Prostate gland (tissue), 2 donors: ENCODE data around the gene LMBR1. TPM values are rescaled to one million over a fixed set of nuclear protein-coding genes. Genes with fewer than 3 reads are reported as not detected.

ENCODE experiments used
- DNase-seq: peaks from one replicate; pipeline ENCODE4 v3.0.0-alpha.2; 2019; ENCODE audit warnings: low spot score
- H3K27ac ChIP-seq, 2 donors: fragments of 200-600 bp; sonication (generic); 2 replicates each; pipeline ENCODE4 v1.5.1; 2017 to 2019
- H3K27me3 ChIP-seq: fragments of 200-600 bp; sonication (generic); replicated peaks from 2 replicates; pipeline ENCODE4 v1.5.1; 2019; ENCODE audit not compliant: insufficient read depth
- H3K36me3 ChIP-seq, 2 donors: fragments of 200-600 bp; sonication (generic); 1 replicate in 1 of 2; 2 replicates in 1 of 2; pipeline versions ENCODE4 v1.5.1 to v1.8.1; 2017 to 2019
- H3K4me1 ChIP-seq: fragments of 200-600 bp; sonication (generic); replicated peaks from 2 replicates; pipeline ENCODE4 v1.5.1; 2019
- H3K4me3 ChIP-seq, 2 donors: fragments of 200-600 bp; sonication (generic); 2 replicates each; pipeline ENCODE4 v1.5.1; 2017 to 2019
- H3K9me3 ChIP-seq: fragments of 200-600 bp; sonication (generic); 2 replicates; pipeline ENCODE4 v1.5.1; 2017
- POLR2A ChIP-seq: fragments of 450-650 bp; IDR thresholded peaks from one replicate; pipeline ENCODE4 v1.6.1; 2016; ENCODE audit warnings: antibody characterized with exemption, mild to moderate bottlenecking
- POLR2AphosphoS5 ChIP-seq: sonication (generic); formaldehyde crosslinking; IDR thresholded peaks from one replicate; pipeline ENCODE4 v1.6.1; 2017; ENCODE audit warnings: antibody characterized with exemption
- WGBS: methylation state at CpG from one replicate; pipeline ENCODE4 v1.1.5; 2018; 5-methylcytosine and 5-hydroxymethylcytosine counted together
- intact Hi-C: fragments of 100-400 bp; cut with DNase I; formaldehyde crosslinking; loops from one replicate; pipeline ENCODE4 v1.14.2; 2022
- total RNA-seq, 2 donors: library from RNA; depleted of rRNA; stranded (reverse); fragments of >200 nt; gene quantifications; one replicate each; pipeline ENCODE4 v1.1.0, GENCODE V29; 2016
- TF ChIP-seq, protein P1 (sequence below), 4 experiments: fragments of 200-600 bp in 2 of 4; fragments of 450-650 bp in 2 of 4; sonication (generic) in 2 of 4; IDR thresholded peaks; 1 replicate in 3 of 4; 2 replicates in 1 of 4; pipeline ENCODE4 v1.5.1; 2016 to 2019; ENCODE audit warnings: antibody characterized with exemption in 4 of 4, mild to moderate bottlenecking in 2 of 4, moderate library complexity in 2 of 4

Gene LMBR1
- total RNA-seq, 2 donors from 2014 or later, result 44.7 to 168 TPM

DNA sequence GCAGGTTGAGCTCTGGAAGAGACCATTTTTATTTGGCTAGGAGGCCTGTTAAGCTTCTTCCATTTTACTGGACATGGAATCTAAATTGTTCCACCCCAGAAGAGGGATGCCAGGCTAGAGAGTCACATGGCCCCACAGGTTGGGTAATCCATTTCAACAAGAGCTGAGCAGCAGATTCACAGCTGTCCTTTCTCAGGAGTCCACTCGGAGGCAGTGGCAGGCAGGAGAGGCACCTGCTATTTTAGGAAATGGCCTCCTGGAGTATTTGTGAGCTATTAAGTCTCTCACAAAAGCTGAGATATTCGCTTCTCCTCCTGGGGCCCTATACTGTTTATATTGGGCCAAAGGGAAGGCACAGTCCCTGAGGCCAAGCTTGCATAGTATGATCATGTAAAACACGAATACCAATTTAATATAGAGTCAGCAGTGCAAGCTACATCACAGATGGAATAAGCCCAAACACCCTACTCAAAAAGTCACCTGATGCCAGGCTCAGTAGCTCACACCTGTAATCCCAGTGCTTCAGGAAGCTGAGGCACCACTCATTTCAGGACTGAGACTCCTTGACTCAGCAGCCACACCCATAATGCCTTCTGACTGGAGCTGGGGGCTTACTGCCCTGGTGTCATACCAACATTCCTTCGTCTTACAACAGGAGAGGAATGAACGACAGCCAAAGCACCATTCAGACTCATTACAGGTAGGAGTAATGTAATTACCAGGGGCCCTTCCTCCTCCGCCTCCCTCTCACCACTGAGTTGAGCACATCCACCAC is 124.1 kb downstream of the LMBR1 start:
- Histone ChIP-seq H3K27me3 (no peaks in the 10 kb centered on the region), H3K36me3 (no peaks in the 10 kb centered on the region), H3K27ac (no peak overlapping the region), H3K9me3 (no peaks in the 10 kb centered on the region), H3K4me1 (no peaks in the 10 kb centered on the region), H3K4me3 (no peak overlapping the region)
- intact Hi-C loops, result loop anchor here (10.0 kb wide), 1 partner anchor 964 kb away; no protein-coding TSS in a partner anchor
- TF ChIP-seq, protein P1, sequence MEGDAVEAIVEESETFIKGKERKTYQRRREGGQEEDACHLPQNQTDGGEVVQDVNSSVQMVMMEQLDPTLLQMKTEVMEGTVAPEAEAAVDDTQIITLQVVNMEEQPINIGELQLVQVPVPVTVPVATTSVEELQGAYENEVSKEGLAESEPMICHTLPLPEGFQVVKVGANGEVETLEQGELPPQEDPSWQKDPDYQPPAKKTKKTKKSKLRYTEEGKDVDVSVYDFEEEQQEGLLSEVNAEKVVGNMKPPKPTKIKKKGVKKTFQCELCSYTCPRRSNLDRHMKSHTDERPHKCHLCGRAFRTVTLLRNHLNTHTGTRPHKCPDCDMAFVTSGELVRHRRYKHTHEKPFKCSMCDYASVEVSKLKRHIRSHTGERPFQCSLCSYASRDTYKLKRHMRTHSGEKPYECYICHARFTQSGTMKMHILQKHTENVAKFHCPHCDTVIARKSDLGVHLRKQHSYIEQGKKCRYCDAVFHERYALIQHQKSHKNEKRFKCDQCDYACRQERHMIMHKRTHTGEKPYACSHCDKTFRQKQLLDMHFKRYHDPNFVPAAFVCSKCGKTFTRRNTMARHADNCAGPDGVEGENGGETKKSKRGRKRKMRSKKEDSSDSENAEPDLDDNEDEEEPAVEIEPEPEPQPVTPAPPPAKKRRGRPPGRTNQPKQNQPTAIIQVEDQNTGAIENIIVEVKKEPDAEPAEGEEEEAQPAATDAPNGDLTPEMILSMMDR (IDR thresholded peaks at IDR 0.05), result no peak
- TF ChIP-seq POLR2A, result no peak
- no peak for TF ChIP-seq POLR2AphosphoS5
- WGBS, result 96% methylated on average over 6 of the region's 6 CpGs
- DNase-seq, result no peak

DNA sequence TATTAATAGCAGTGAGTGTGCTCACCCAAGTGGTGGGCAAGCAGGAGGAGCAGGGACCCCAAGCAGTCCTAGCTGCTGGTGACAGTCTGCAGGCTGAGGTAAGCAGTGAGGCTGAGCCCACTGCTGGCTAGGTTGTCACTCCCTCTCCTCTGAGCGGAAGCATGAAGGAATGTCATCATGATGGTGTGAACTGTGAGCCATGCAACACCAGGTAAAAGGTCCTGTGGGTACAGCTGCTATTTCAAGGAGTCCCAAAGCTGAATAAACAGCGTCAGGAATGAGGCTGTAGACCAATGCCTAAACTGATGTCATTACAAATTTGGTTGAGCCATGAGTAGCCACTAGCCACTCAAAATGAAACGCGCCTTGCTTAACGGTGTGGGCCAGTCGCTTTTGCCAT is 126.3 kb downstream of the LMBR1 start:
- DNase-seq, result no peak
- H3K4me1 ChIP-seq, result no peaks in the 10 kb centered on the region
- intact Hi-C loops, result loop anchor here (10.0 kb wide), 1 partner anchor 962 kb away; no protein-coding TSS in a partner anchor
- TF ChIP-seq POLR2AphosphoS5 (no peak), POLR2A (no peak)
- TF ChIP-seq, protein P1 (IDR thresholded peaks at IDR 0.05), result no peak
- no peak overlapping the region for H3K27ac ChIP-seq
- no peaks in the 10 kb centered on the region for H3K36me3 ChIP-seq
- H3K27me3 ChIP-seq, result no peaks in the 10 kb centered on the region
- H3K4me3 ChIP-seq, result no peak overlapping the region
- WGBS, result 95% methylated on average over 6 of the region's 6 CpGs
- no peaks in the 10 kb centered on the region for H3K9me3 ChIP-seq

DNA sequence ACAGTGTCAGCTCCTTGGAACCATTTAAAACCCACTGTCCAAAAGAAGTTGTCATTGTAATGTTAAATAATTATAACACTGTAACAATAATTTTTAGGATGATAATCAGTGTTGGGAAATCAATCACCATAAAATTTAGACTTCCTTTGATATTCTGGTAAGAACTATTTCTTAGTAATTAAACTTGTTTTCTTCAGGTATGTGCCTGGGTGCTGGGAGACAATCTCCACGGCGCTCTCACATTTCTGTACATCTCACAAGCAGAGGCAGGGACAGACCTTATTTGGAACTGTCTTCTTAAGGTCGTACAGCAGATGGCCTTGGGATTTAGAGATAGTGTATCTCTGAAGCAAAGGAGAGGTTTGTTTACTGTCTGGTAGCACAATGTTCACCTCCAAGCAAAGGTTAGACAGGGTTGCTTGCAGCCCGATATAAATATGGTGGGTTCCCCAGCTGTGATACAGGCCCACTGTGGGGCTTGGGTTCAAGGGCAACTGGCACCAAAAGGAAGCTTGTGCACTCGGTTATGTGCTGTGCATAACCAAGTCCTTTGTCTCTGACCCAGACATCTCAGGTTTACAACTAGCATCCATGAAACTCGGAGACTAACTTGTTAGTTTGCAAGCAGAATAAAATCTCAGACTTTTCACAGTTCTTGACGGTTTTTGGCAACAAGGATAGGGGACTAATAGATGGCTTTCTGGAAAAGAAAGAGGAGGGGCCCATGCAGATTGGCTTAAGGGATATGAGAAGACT is 126.9 kb downstream of the LMBR1 start:
- no peaks in the 10 kb centered on the region for H3K4me1 ChIP-seq
- TF ChIP-seq, protein P1 (IDR thresholded peaks at IDR 0.05), result no peak
- TF ChIP-seq POLR2AphosphoS5 (no peak), POLR2A (no peak)
- no peaks in the 10 kb centered on the region for H3K27me3 ChIP-seq
- intact Hi-C loops, result loop anchor here (10.0 kb wide), 1 partner anchor 961 kb away; no protein-coding TSS in a partner anchor
- no peak overlapping the region for H3K4me3 ChIP-seq
- no peaks in the 10 kb centered on the region for H3K9me3 ChIP-seq
- no peaks in the 10 kb centered on the region for H3K36me3 ChIP-seq
- H3K27ac ChIP-seq, result no peak overlapping the region
- DNase-seq, result no peak
- WGBS, result 71% methylated on average over 7 of the region's 7 CpGs

DNA sequence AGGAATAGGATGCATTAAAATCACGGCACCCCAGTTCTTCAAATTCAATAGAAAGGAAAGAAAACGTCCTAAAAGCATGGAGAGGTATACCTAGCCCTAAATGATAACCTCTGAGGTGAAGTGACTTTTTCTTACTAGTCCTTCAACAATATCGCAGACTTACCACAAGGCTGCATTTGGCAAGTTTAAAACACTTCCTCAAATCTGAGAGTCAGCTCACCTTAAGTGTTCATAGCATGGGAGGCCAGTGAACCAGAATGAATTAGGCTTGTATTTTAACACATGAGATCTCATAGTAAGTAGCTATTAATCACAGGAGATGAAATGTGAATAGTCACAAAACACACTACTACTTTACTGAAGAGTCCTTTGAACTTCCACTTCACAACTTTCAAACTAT is 128.2 kb downstream of the LMBR1 start:
- H3K4me3 ChIP-seq, result no peak overlapping the region
- intact Hi-C loops, result loop anchor here (10.0 kb wide), 1 partner anchor 960 kb away; no protein-coding TSS in a partner anchor
- H3K4me1 ChIP-seq, result no peaks in the 10 kb centered on the region
- H3K9me3 ChIP-seq, result no peaks in the 10 kb centered on the region
- no peaks in the 10 kb centered on the region for H3K36me3 ChIP-seq
- DNase-seq, result no peak
- no peak overlapping the region for H3K27ac ChIP-seq
- no peak for TF ChIP-seq POLR2AphosphoS5
- no peak for TF ChIP-seq POLR2A
- no peaks in the 10 kb centered on the region for H3K27me3 ChIP-seq
- WGBS, result 93% methylated on average over 3 of the region's 3 CpGs

DNA sequence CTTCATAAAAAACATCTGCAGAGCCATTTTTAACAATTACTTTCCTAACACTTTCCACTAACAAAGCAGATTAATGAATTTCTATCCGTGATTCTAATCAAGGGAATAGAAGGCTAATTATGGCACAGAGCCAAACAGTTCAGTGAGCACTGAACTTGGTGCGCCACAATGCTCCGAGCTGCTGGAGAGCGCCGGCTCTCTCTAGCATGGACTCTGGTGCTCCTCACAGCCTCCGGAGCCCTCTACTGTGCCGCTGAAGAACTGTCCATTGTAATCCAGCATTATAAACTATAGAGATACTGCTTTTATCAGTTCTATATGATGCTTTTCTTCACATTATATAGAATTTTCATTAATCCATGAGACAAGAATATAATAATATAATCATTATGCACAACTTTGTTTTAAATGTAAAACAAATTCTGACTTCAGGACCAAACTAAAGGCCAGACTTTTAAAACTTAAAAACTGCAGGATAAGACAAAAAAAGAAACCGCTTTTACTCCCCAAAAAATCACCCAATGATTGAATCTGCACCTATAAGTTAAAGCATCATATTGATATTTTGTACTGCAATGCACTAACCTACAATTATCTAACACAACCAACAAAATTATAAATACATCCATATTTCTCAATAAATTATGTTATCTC is 128.8 kb downstream of the LMBR1 start:
- no peak overlapping the region for H3K4me3 ChIP-seq
- 18% methylated on average over 8 of the region's 8 CpGs for WGBS
- no peak overlapping the region for H3K27ac ChIP-seq
- no peaks in the 10 kb centered on the region for H3K27me3 ChIP-seq
- intact Hi-C loops, result loop anchor here (10.0 kb wide), 1 partner anchor 959 kb away; no protein-coding TSS in a partner anchor
- H3K9me3 ChIP-seq, result no peaks in the 10 kb centered on the region
- H3K36me3 ChIP-seq, result no peaks in the 10 kb centered on the region
- TF ChIP-seq, protein P1 (IDR thresholded peaks at IDR 0.05), result peak in 3 of 4 experiments; percentile 53 to 74 (median 73)
- TF ChIP-seq POLR2AphosphoS5, result peak; percentile 61
- TF ChIP-seq POLR2A, result no peak
- DNase-seq, result peak; percentile 64
- no peaks in the 10 kb centered on the region for H3K4me1 ChIP-seq
